GM18907 (cell line): ENCODE data around the gene TPSB2.
"Not testable (repeated sequence)": the region's sequence is repeated elsewhere in the genome, so short reads cannot be mapped to it uniquely, and the experiment has no call there.

Experiments
- ATAC-seq: cut with Tn5 transposase; IDR thresholded peaks from one replicate; pipeline ENCODE4 v1.9.1; 2021; ENCODE audit warnings: mild to moderate bottlenecking, moderate library complexity; ENCODE audit not compliant: unreplicated experiment

TPSB2 gene

GRCh38 chr16:1243907-1244850 is 14.2 kb upstream of the TPSB2 start:
- ATAC-seq: not testable (repeated sequence)

GRCh38 chr16:1243363-1243762 is 13.4 kb upstream of the TPSB2 start:
- ATAC-seq: not testable (repeated sequence)

GRCh38 chr16:1241081-1241480 is 11.1 kb upstream of the TPSB2 start:
- ATAC-seq: not testable (repeated sequence)

- not testable (repeated sequence) for ATAC-seq
These were observed 10.5 kb upstream of the TPSB2 start, which contains the start of gene TPSAB1 for GRCh38 chr16:1240436-1240835. Gene TPSAB1, plus strand, starts transcription at chr16:1240705. Its CDS starts 234 bp downstream, at chr16:1240939.

- not testable (repeated sequence) for ATAC-seq
These were observed 9.6 kb upstream of the TPSB2 start for GRCh38 chr16:1239575-1239974.

- not testable (repeated sequence) for ATAC-seq
These were observed 8.9 kb upstream of the TPSB2 start for GRCh38 chr16:1238909-1239308.

- no peak for ATAC-seq
These were observed 8.0 kb upstream of the TPSB2 start for GRCh38 chr16:1237990-1238389.

GRCh38 chr16:1236659-1237058 is 6.7 kb upstream of the TPSB2 start:
- ATAC-seq: not testable (repeated sequence)

GRCh38 chr16:1232049-1232748 is 2.2 kb upstream of the TPSB2 start:
- ATAC-seq: not testable (repeated sequence)

GRCh38 chr16:1231301-1231700 is 1.3 kb upstream of the TPSB2 start:
- not testable (repeated sequence) for ATAC-seq

- ATAC-seq: not testable (repeated sequence)
These were observed 658 bp upstream of the TPSB2 start for GRCh38 chr16:1230471-1231212.

GRCh38 chr16:1229476-1229875 is 508 bp downstream of the TPSB2 start:
- ATAC-seq: not testable (repeated sequence)

- ATAC-seq: not testable (repeated sequence)
These were observed 1.8 kb downstream of the TPSB2 start for GRCh38 chr16:1228227-1228626.

GRCh38 chr16:1226692-1227091 is 3.3 kb downstream of the TPSB2 start:
- not testable (repeated sequence) for ATAC-seq

- not testable (repeated sequence) for ATAC-seq
These were observed 4.2 kb downstream of the TPSB2 start for GRCh38 chr16:1225728-1226311.

- no peak for ATAC-seq
These were observed 4.9 kb downstream of the TPSB2 start, which contains the start of gene TPSG1 for GRCh38 chr16:1225051-1225451. Gene TPSG1, minus strand, starts transcription at chr16:1225268. Its CDS starts 16 bp downstream, at chr16:1225252.

GRCh38 chr16:1224558-1224957 is 5.4 kb downstream of the TPSB2 start:
- ATAC-seq: no peak

- no peak for ATAC-seq
These were observed 6.4 kb downstream of the TPSB2 start for GRCh38 chr16:1223355-1224214.

GRCh38 chr16:1222553-1223354 is 7.2 kb downstream of the TPSB2 start:
- no peak for ATAC-seq
